ENCODE data around the gene B3GNT7.

DNA sequence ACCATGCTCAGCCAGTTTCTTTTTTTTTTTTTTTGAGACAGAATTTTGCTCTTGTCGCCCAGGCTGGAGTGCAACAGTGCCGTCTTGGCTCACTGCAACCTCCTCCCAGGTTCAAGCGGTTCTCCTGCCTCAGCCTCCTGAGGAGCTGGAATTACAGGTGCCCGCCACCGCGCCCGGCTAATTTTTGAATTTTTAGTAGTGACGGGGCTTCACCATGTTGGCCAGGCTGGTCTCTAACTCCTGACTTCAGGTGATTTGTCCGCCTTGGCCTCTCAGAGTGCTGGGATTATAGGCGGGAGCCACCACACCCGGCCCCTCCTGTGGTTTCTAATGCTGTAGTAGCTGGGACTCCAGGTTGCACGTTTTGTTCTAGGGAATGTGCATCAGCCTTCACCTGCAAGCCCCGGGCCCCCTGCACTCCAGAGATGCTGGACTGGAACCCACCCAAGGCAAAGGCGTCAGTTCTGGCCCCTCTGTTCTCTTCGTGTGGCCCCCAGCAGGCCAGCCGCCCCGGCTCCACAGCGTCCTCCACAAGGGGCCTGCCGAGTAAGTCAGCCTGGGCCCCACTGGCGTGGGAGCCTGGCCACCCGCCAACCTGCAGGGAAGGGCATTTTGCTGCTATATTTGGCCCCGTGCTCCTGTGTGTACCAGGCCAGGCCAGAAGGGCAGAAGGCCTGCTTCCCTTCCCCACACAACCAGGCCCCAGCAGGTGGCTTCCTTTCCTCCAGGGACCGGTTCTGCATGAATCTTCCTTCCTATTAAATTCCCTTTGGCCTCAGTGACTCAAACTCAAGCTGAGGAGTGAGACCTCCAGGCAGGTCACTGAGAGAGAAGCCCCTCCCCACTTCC lies 25.7 kb upstream of the B3GNT7 start:
- TF ChIP-seq, protein P1, sequence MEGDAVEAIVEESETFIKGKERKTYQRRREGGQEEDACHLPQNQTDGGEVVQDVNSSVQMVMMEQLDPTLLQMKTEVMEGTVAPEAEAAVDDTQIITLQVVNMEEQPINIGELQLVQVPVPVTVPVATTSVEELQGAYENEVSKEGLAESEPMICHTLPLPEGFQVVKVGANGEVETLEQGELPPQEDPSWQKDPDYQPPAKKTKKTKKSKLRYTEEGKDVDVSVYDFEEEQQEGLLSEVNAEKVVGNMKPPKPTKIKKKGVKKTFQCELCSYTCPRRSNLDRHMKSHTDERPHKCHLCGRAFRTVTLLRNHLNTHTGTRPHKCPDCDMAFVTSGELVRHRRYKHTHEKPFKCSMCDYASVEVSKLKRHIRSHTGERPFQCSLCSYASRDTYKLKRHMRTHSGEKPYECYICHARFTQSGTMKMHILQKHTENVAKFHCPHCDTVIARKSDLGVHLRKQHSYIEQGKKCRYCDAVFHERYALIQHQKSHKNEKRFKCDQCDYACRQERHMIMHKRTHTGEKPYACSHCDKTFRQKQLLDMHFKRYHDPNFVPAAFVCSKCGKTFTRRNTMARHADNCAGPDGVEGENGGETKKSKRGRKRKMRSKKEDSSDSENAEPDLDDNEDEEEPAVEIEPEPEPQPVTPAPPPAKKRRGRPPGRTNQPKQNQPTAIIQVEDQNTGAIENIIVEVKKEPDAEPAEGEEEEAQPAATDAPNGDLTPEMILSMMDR (IDR thresholded peaks at IDR 0.05; ENCODE audit: poor library complexity, severe bottlenecking), result no peak
- no peak for TF ChIP-seq EZH2 (IDR thresholded peaks at IDR 0.05; ENCODE audit: borderline replicate concordance, insufficient read depth, low read length, poor library complexity, severe bottlenecking)
